ENCODE data around the gene ACOXL. TPM values are rescaled to one million over a fixed set of nuclear protein-coding genes. Genes with fewer than 3 reads are reported as not detected.

The ACOXL gene
- total RNA-seq, 1 donor from 2014 or later, result 0.23 TPM

GRCh38 chr2:110823165-110823564 lies 90.8 kb downstream of the ACOXL start:
- Mint-ChIP-seq H3K36me3 (ENCODE audit: low read depth, unreplicated experiment) (no peaks in the 10 kb centered on the region), H3K4me3 (ENCODE audit: unreplicated experiment) (no peak overlapping the region), H3K27ac (ENCODE audit: unreplicated experiment) (no peak overlapping the region), H3K9me3 (ENCODE audit: unreplicated experiment) (peaks cover 15% of the 10 kb centered on the region), H3K27me3 (ENCODE audit: low read depth, unreplicated experiment) (peaks cover 28% of the 10 kb centered on the region), H3K4me1 (ENCODE audit: low read depth, unreplicated experiment) (no peaks in the 10 kb centered on the region)
- no peak overlapping the region for H3K9ac ChIP-seq (ENCODE audit: low read length)
- no peak overlapping the region for H2AFZ ChIP-seq (ENCODE audit: low read depth, low read length)
- H3K9me3 ChIP-seq (ENCODE audit: insufficient read depth, low read depth, low read length), result no peaks in the 10 kb centered on the region
- H4K20me1 ChIP-seq (ENCODE audit: insufficient read depth, low read length), result no peaks in the 10 kb centered on the region
- H3K4me1 ChIP-seq (ENCODE audit: insufficient read depth, low read length), result no peaks in the 10 kb centered on the region
- H3K79me2 ChIP-seq (ENCODE audit: insufficient read depth, low read length), result no peaks in the 10 kb centered on the region
- no peak overlapping the region for H3K27ac ChIP-seq (ENCODE audit: low read depth, low read length)
- no peak overlapping the region for H3K4me2 ChIP-seq (ENCODE audit: low read length)
- H3K36me3 ChIP-seq (ENCODE audit: insufficient read depth, low read length), result no peaks in the 10 kb centered on the region
- H3K4me3 ChIP-seq (ENCODE audit: insufficient read depth, low read depth, low read length), result no peak overlapping the region
- FAIRE-seq (no peak), DNase-seq (ENCODE audit: low read depth) (no peak)
- TF ChIP-seq EZH2 (IDR thresholded peaks at IDR 0.05; ENCODE audit: insufficient read depth, low read length) (no peak), CTCF (IDR thresholded peaks at IDR 0.05; ENCODE audit: insufficient read depth, low read depth, low read length) (no peak)
- peaks cover 31% of the 10 kb centered on the region for H3K27me3 ChIP-seq (ENCODE audit: insufficient read depth, low read length)

- no peaks in the 10 kb centered on the region for H3K36me3 Mint-ChIP-seq (ENCODE audit: low read depth, unreplicated experiment)
- Histone ChIP-seq H3K4me3 (ENCODE audit: insufficient read depth, low read depth, low read length) (no peak overlapping the region), H3K9me3 (ENCODE audit: insufficient read depth, low read depth, low read length) (no peaks in the 10 kb centered on the region), H3K9ac (ENCODE audit: low read length) (no peak overlapping the region), H2AFZ (ENCODE audit: low read depth, low read length) (no peak overlapping the region), H3K27me3 (ENCODE audit: insufficient read depth, low read length) (peaks cover 17% of the 10 kb centered on the region), H4K20me1 (ENCODE audit: insufficient read depth, low read length) (no peaks in the 10 kb centered on the region), H3K36me3 (ENCODE audit: insufficient read depth, low read length) (no peaks in the 10 kb centered on the region), H3K4me1 (ENCODE audit: insufficient read depth, low read length) (no peaks in the 10 kb centered on the region), H3K4me2 (ENCODE audit: low read length) (no peak overlapping the region), H3K27ac (ENCODE audit: low read depth, low read length) (no peak overlapping the region), H3K79me2 (ENCODE audit: insufficient read depth, low read length) (no peaks in the 10 kb centered on the region)
- H3K4me3 Mint-ChIP-seq (ENCODE audit: unreplicated experiment), result no peak overlapping the region
- H3K27ac Mint-ChIP-seq (ENCODE audit: unreplicated experiment), result no peak overlapping the region
- DNase-seq (ENCODE audit: low read depth) (no peak), FAIRE-seq (no peak)
- peaks cover 11% of the 10 kb centered on the region for H3K9me3 Mint-ChIP-seq (ENCODE audit: unreplicated experiment)
- H3K4me1 Mint-ChIP-seq (ENCODE audit: low read depth, unreplicated experiment), result no peaks in the 10 kb centered on the region
- H3K27me3 Mint-ChIP-seq (ENCODE audit: low read depth, unreplicated experiment), result peaks cover 15% of the 10 kb centered on the region
- TF ChIP-seq EZH2 (IDR thresholded peaks at IDR 0.05; ENCODE audit: insufficient read depth, low read length), result no peak
- TF ChIP-seq CTCF (IDR thresholded peaks at IDR 0.05; ENCODE audit: insufficient read depth, low read depth, low read length), result no peak
These were observed 95.1 kb downstream of the ACOXL start for GRCh38 chr2:110827511-110827910.

- no peak for TF ChIP-seq EZH2 (IDR thresholded peaks at IDR 0.05; ENCODE audit: insufficient read depth, low read length)
- TF ChIP-seq CTCF (IDR thresholded peaks at IDR 0.05; ENCODE audit: insufficient read depth, low read depth, low read length), result no peak
- no peak for DNase-seq (ENCODE audit: low read depth)
- Mint-ChIP-seq H3K27ac (ENCODE audit: unreplicated experiment) (no peak overlapping the region), H3K9me3 (ENCODE audit: unreplicated experiment) (peaks cover 11% of the 10 kb centered on the region), H3K4me1 (ENCODE audit: low read depth, unreplicated experiment) (no peaks in the 10 kb centered on the region), H3K4me3 (ENCODE audit: unreplicated experiment) (no peak overlapping the region), H3K36me3 (ENCODE audit: low read depth, unreplicated experiment) (no peaks in the 10 kb centered on the region), H3K27me3 (ENCODE audit: low read depth, unreplicated experiment) (peaks cover 19% of the 10 kb centered on the region)
- H4K20me1 ChIP-seq (ENCODE audit: insufficient read depth, low read length), result no peaks in the 10 kb centered on the region
- H2AFZ ChIP-seq (ENCODE audit: low read depth, low read length), result no peak overlapping the region
- H3K9ac ChIP-seq (ENCODE audit: low read length), result no peak overlapping the region
- no peak overlapping the region for H3K4me2 ChIP-seq (ENCODE audit: low read length)
- no peaks in the 10 kb centered on the region for H3K9me3 ChIP-seq (ENCODE audit: insufficient read depth, low read depth, low read length)
- no peak overlapping the region for H3K27ac ChIP-seq (ENCODE audit: low read depth, low read length)
- peaks cover 16% of the 10 kb centered on the region for H3K27me3 ChIP-seq (ENCODE audit: insufficient read depth, low read length)
- H3K79me2 ChIP-seq (ENCODE audit: insufficient read depth, low read length), result no peaks in the 10 kb centered on the region
- FAIRE-seq, result no peak
- no peaks in the 10 kb centered on the region for H3K4me1 ChIP-seq (ENCODE audit: insufficient read depth, low read length)
- H3K4me3 ChIP-seq (ENCODE audit: insufficient read depth, low read depth, low read length), result no peak overlapping the region
- H3K36me3 ChIP-seq (ENCODE audit: insufficient read depth, low read length), result no peaks in the 10 kb centered on the region
These were observed 96.0 kb downstream of the ACOXL start for GRCh38 chr2:110828330-110828729.

All from astrocyte (in vitro differentiated cells and primary cell).